Hematopoietic multipotent progenitor cell (in vitro differentiated cells): ENCODE data around the gene GPR176. TPM values are rescaled to one million over a fixed set of nuclear protein-coding genes. Genes with fewer than 3 reads are reported as not detected.

ENCODE experiments used
- DNase-seq, 3 donors: peaks; one replicate each; pipeline ENCODE4 v3.0.0-alpha.2; 2011 to 2015; ENCODE audit warnings: low read depth in 2 of 3, low spot score in 2 of 3
- total RNA-seq: library from RNA; depleted of rRNA; stranded (reverse); fragments of >200 nt; gene quantifications from one replicate; pipeline ENCODE4 v1.2.3, GENCODE V29; 2012

Gene GPR176
- total RNA-seq, 1 donor, result 0.27 TPM

- no peak for DNase-seq
Observed at GRCh38 chr15:39936681-39937080, 16.6 kb upstream of the GPR176 start.

- DNase-seq, result no peak
Observed at GRCh38 chr15:39936187-39936586, 16.1 kb upstream of the GPR176 start.

GRCh38 chr15:39935241-39935640 is 15.2 kb upstream of the GPR176 start:
- DNase-seq, result no peak

- peak in 1 of 3 donors; percentile 10 for DNase-seq
Observed at GRCh38 chr15:39934397-39935071, 14.5 kb upstream of the GPR176 start.

GRCh38 chr15:39931615-39932014 is 11.5 kb upstream of the GPR176 start:
- DNase-seq, result peak in 1 of 3 donors; percentile 19

GRCh38 chr15:39926526-39926925 is 6.5 kb upstream of the GPR176 start:
- no peak for DNase-seq

GRCh38 chr15:39925112-39925842 is 5.2 kb upstream of the GPR176 start:
- DNase-seq, result peak in 1 of 3 donors; percentile 34

- DNase-seq, result no peak
Observed at GRCh38 chr15:39924437-39924836, 4.4 kb upstream of the GPR176 start.

GRCh38 chr15:39922462-39923092 is 2.5 kb upstream of the GPR176 start:
- peak in 1 of 3 donors; percentile 12 for DNase-seq

- DNase-seq, result no peak
Observed at GRCh38 chr15:39921274-39921638, 1.2 kb upstream of the GPR176 start.

GRCh38 chr15:39920510-39921273 is 626 bp upstream of the GPR176 start:
- DNase-seq, result peak; percentile 55 to 81 (median 70)

GRCh38 chr15:39919411-39919747 is 687 bp downstream of the GPR176 start:
- DNase-seq, result peak in 1 of 3 donors; percentile 7

GRCh38 chr15:39918688-39919385 is 1.2 kb downstream of the GPR176 start:
- peak in 1 of 3 donors; percentile 20 for DNase-seq

- DNase-seq, result no peak
Observed at GRCh38 chr15:39914977-39915376, 5.1 kb downstream of the GPR176 start.

- no peak for DNase-seq
Observed at GRCh38 chr15:39909007-39909406, 11.1 kb downstream of the GPR176 start.

GRCh38 chr15:39908186-39908585 is 11.9 kb downstream of the GPR176 start:
- no peak for DNase-seq

GRCh38 chr15:39907216-39907615 is 12.8 kb downstream of the GPR176 start:
- no peak for DNase-seq

GRCh38 chr15:39904115-39904514 is 16.0 kb downstream of the GPR176 start:
- no peak for DNase-seq

GRCh38 chr15:39898317-39898716 is 21.7 kb downstream of the GPR176 start:
- DNase-seq, result no peak

- DNase-seq, result no peak
Observed at GRCh38 chr15:39896846-39897245, 23.2 kb downstream of the GPR176 start.

- DNase-seq, result no peak
Observed at GRCh38 chr15:39896101-39896500, 24.0 kb downstream of the GPR176 start.
